Measurements from ENCODE around the gene TMEM52.
"Not testable (repeated sequence)": the region's sequence is repeated elsewhere in the genome, so short reads cannot be mapped to it uniquely, and the experiment has no call there.

Gene TMEM52

GRCh38 chr1:1941868-1942752, 23.0 kb upstream of the TMEM52 start:
- H3K4me1 ChIP-seq: no peaks in the 10 kb centered on the region
- in situ Hi-C loops (cut with MboI; ENCODE audit: low sequenced_read_pairs): no loop called here
- H3K36me3 ChIP-seq (replicated peaks): no peaks in the 10 kb centered on the region
- no peak overlapping the region for H3K4me3 ChIP-seq
- DNase-seq (ENCODE audit: low spot score in 2 of 2): no peak
- no peaks in the 10 kb centered on the region for H3K27me3 ChIP-seq (ENCODE audit: low read depth)
- no peaks in the 10 kb centered on the region for H3K9me3 ChIP-seq

- H3K4me1 ChIP-seq: no peaks in the 10 kb centered on the region
- H3K27me3 ChIP-seq (ENCODE audit: low read depth): no peaks in the 10 kb centered on the region
- H3K36me3 ChIP-seq (replicated peaks): no peaks in the 10 kb centered on the region
- H3K9me3 ChIP-seq: no peaks in the 10 kb centered on the region
- no peak for DNase-seq (ENCODE audit: low spot score in 2 of 2)
- H3K4me3 ChIP-seq: no peak overlapping the region
- in situ Hi-C loops (cut with MboI; ENCODE audit: low sequenced_read_pairs): no loop called here
Observed at GRCh38 chr1:1941211-1941841, 22.2 kb upstream of the TMEM52 start.

GRCh38 chr1:1940123-1940425, 21.0 kb upstream of the TMEM52 start:
- in situ Hi-C loops (cut with MboI; ENCODE audit: low sequenced_read_pairs): no loop called here
- Histone ChIP-seq H3K4me1 (no peaks in the 10 kb centered on the region), H3K36me3 (replicated peaks) (no peaks in the 10 kb centered on the region), H3K27me3 (ENCODE audit: low read depth) (no peaks in the 10 kb centered on the region), H3K4me3 (no peak overlapping the region), H3K9me3 (no peaks in the 10 kb centered on the region)
- DNase-seq (ENCODE audit: low spot score in 2 of 2): no peak

- Histone ChIP-seq H3K4me3 (no peak overlapping the region), H3K36me3 (replicated peaks) (no peaks in the 10 kb centered on the region), H3K4me1 (no peaks in the 10 kb centered on the region), H3K27me3 (ENCODE audit: low read depth) (no peaks in the 10 kb centered on the region), H3K9me3 (no peaks in the 10 kb centered on the region)
- no peak for DNase-seq (ENCODE audit: low spot score in 2 of 2)
- in situ Hi-C loops (cut with MboI; ENCODE audit: low sequenced_read_pairs): no loop called here
Observed at GRCh38 chr1:1939296-1940122, 20.4 kb upstream of the TMEM52 start.

GRCh38 chr1:1938613-1939295, 19.7 kb upstream of the TMEM52 start:
- H3K36me3 ChIP-seq (replicated peaks): no peaks in the 10 kb centered on the region
- H3K9me3 ChIP-seq: no peaks in the 10 kb centered on the region
- no peak for DNase-seq (ENCODE audit: low spot score in 2 of 2)
- H3K4me3 ChIP-seq: no peak overlapping the region
- H3K4me1 ChIP-seq: no peaks in the 10 kb centered on the region
- in situ Hi-C loops (cut with MboI; ENCODE audit: low sequenced_read_pairs): no loop called here
- H3K27me3 ChIP-seq (ENCODE audit: low read depth): no peaks in the 10 kb centered on the region

GRCh38 chr1:1938276-1938573, 19.1 kb upstream of the TMEM52 start:
- H3K27me3 ChIP-seq (ENCODE audit: low read depth): no peaks in the 10 kb centered on the region
- no peak for DNase-seq (ENCODE audit: low spot score in 2 of 2)
- no peaks in the 10 kb centered on the region for H3K4me1 ChIP-seq
- no peak overlapping the region for H3K4me3 ChIP-seq
- in situ Hi-C loops (cut with MboI; ENCODE audit: low sequenced_read_pairs): no loop called here
- H3K36me3 ChIP-seq (replicated peaks): no peaks in the 10 kb centered on the region
- H3K9me3 ChIP-seq: no peaks in the 10 kb centered on the region

- H3K4me1 ChIP-seq: no peaks in the 10 kb centered on the region
- H3K4me3 ChIP-seq: no peak overlapping the region
- H3K36me3 ChIP-seq (replicated peaks): no peaks in the 10 kb centered on the region
- in situ Hi-C loops (cut with MboI; ENCODE audit: low sequenced_read_pairs): no loop called here
- H3K27me3 ChIP-seq (ENCODE audit: low read depth): no peaks in the 10 kb centered on the region
- no peak for DNase-seq (ENCODE audit: low spot score in 2 of 2)
- no peaks in the 10 kb centered on the region for H3K9me3 ChIP-seq
Observed at GRCh38 chr1:1937549-1938275, 18.6 kb upstream of the TMEM52 start.

GRCh38 chr1:1937061-1937460, 18.0 kb upstream of the TMEM52 start:
- DNase-seq (ENCODE audit: low spot score in 2 of 2): no peak
- H3K36me3 ChIP-seq (replicated peaks): no peaks in the 10 kb centered on the region
- no peaks in the 10 kb centered on the region for H3K27me3 ChIP-seq (ENCODE audit: low read depth)
- in situ Hi-C loops (cut with MboI; ENCODE audit: low sequenced_read_pairs): no loop called here
- H3K4me3 ChIP-seq: no peak overlapping the region
- H3K9me3 ChIP-seq: no peaks in the 10 kb centered on the region
- H3K4me1 ChIP-seq: no peaks in the 10 kb centered on the region

- H3K4me1 ChIP-seq; H3K4me3 ChIP-seq; H3K27me3 ChIP-seq (ENCODE audit: low read depth); H3K36me3 ChIP-seq (replicated peaks); H3K9me3 ChIP-seq; in situ Hi-C loops (cut with MboI; ENCODE audit: low sequenced_read_pairs); DNase-seq (ENCODE audit: low spot score in 2 of 2): not testable (repeated sequence)
Observed at GRCh38 chr1:1934848-1935247, 15.8 kb upstream of the TMEM52 start.

GRCh38 chr1:1929639-1930545, 10.8 kb upstream of the TMEM52 start:
- no peaks in the 10 kb centered on the region for H3K27me3 ChIP-seq (ENCODE audit: low read depth)
- no peaks in the 10 kb centered on the region for H3K36me3 ChIP-seq (replicated peaks)
- in situ Hi-C loops (cut with MboI; ENCODE audit: low sequenced_read_pairs): no loop called here
- H3K4me3 ChIP-seq: no peak overlapping the region
- no peak for DNase-seq (ENCODE audit: low spot score in 2 of 2)
- H3K4me1 ChIP-seq: no peaks in the 10 kb centered on the region
- no peaks in the 10 kb centered on the region for H3K9me3 ChIP-seq

- no peak for DNase-seq (ENCODE audit: low spot score in 2 of 2)
- no peaks in the 10 kb centered on the region for H3K36me3 ChIP-seq (replicated peaks)
- in situ Hi-C loops (cut with MboI; ENCODE audit: low sequenced_read_pairs): no loop called here
- H3K4me3 ChIP-seq: no peak overlapping the region
- H3K9me3 ChIP-seq: no peaks in the 10 kb centered on the region
- no peaks in the 10 kb centered on the region for H3K4me1 ChIP-seq
- no peaks in the 10 kb centered on the region for H3K27me3 ChIP-seq (ENCODE audit: low read depth)
Observed at GRCh38 chr1:1929102-1929638, 10.1 kb upstream of the TMEM52 start.

- H3K36me3 ChIP-seq (replicated peaks): no peaks in the 10 kb centered on the region
- no peaks in the 10 kb centered on the region for H3K27me3 ChIP-seq (ENCODE audit: low read depth)
- in situ Hi-C loops (cut with MboI; ENCODE audit: low sequenced_read_pairs): no loop called here
- no peaks in the 10 kb centered on the region for H3K9me3 ChIP-seq
- H3K4me1 ChIP-seq: no peaks in the 10 kb centered on the region
- H3K4me3 ChIP-seq: no peak overlapping the region
- DNase-seq (ENCODE audit: low spot score in 2 of 2): no peak
Observed at GRCh38 chr1:1928231-1929101, 9.4 kb upstream of the TMEM52 start.
